HepG2 (cell line): Measurements from ENCODE around the gene RIT2. TPM values are rescaled to one million over a fixed set of nuclear protein-coding genes. Genes with fewer than 3 reads are reported as not detected.

Source experiments
- ATAC-seq: fragments of 200-7000 bp; cut with Tn5 transposase; 3 replicates; pipeline ENCODE4 v1.9.1; 2020; ENCODE audit warnings: mild to moderate bottlenecking, moderate library complexity
- BruUV-seq: library from RNA; stranded (reverse); fragments of 400-500 nt; replicated peaks from 2 replicates; lab custom pipeline; 2021; lab: Mats Ljungman, UMichigan
- CTCF ChIA-PET: fragments of 300-600 bp; formaldehyde crosslinking; extraction: SDS; loops from one replicate; lab custom pipeline; 2021; ENCODE audit warnings: low total read pairs, inconsistent platforms, low intra/inter-chr PET ratio; lab: Yijun Ruan, JAX
- POLR2A ChIA-PET: fragments of 350-600 bp; sonication (Branson Sonifier 250); formaldehyde crosslinking; loops from one replicate; lab custom pipeline; 2020; ENCODE audit warnings: antibody characterized with exemption, inconsistent platforms; lab: Yijun Ruan, JAX
- DNase-seq: peaks from one replicate; pipeline ENCODE4 v3.0.0-alpha.2; 2015; ENCODE audit warnings: low spot score
- FAIRE-seq: peaks from 3 replicates; lab custom pipeline; 2011; peaks lifted over from hg19 to GRCh38; lab: Jason Lieb, UNC
- H2AFZ ChIP-seq: one replicate; pipeline ENCODE4 v1.6.1; 2011; ENCODE audit warnings: low read length, inconsistent platforms
- H3K27ac ChIP-seq: fragments of 300-600 bp; 3 replicates; pipeline ENCODE4 v1.8.0; 2011; ENCODE audit warnings: mixed run types, mild to moderate bottlenecking, mixed read lengths, low read length, inconsistent platforms; ENCODE audit not compliant: insufficient read depth; ENCODE audit errors: extremely low read length
- H3K27me3 ChIP-seq, 2 experiments: fragments of 200-600 bp in 1 of 2; 2 replicates in 1 of 2; 3 replicates in 1 of 2; pipeline versions ENCODE4 v1.6.0 to v1.8.0; 2011; ENCODE audit warnings: low read length in 2 of 2, mild to moderate bottlenecking in 2 of 2, moderate library complexity in 2 of 2, inconsistent platforms in 1 of 2; ENCODE audit not compliant: insufficient read depth in 2 of 2, control insufficient read depth in 1 of 2
- H3K36me3 ChIP-seq, 2 experiments: fragments of 200-600 bp in 1 of 2; replicated peaks in 1 of 2; 2 replicates in 1 of 2; 3 replicates in 1 of 2; pipeline versions ENCODE4 v1.5.1 to v1.8.0; 2011; ENCODE audit warnings: low read length in 2 of 2, inconsistent platforms in 1 of 2; ENCODE audit not compliant: insufficient read depth in 2 of 2, control insufficient read depth in 1 of 2
- H3K4me1 ChIP-seq: 2 replicates; pipeline ENCODE4 v1.5.1; 2012; ENCODE audit warnings: low read length, inconsistent platforms; ENCODE audit not compliant: insufficient read depth
- H3K4me2 ChIP-seq: 2 replicates; pipeline ENCODE4 v1.6.0; 2011; ENCODE audit warnings: low read depth, low read length, inconsistent platforms
- H3K4me3 ChIP-seq, 3 experiments: fragments of 200-600 bp in 1 of 3; sonication (generic), shearing (Covaris generic) in 1 of 3; replicated peaks in 1 of 3; 2 replicates each; pipeline ENCODE4 v1.5.1; 2011 to 2016; ENCODE audit warnings: low read length in 3 of 3, inconsistent platforms in 2 of 3, low read depth in 2 of 3, mild to moderate bottlenecking in 2 of 3, control low read depth in 1 of 3, mixed read lengths in 1 of 3; ENCODE audit not compliant: insufficient read depth in 1 of 3
- H3K79me2 ChIP-seq: one replicate; pipeline ENCODE4 v1.6.1; 2011; ENCODE audit warnings: low read length, inconsistent platforms; ENCODE audit not compliant: insufficient read depth
- H3K9ac ChIP-seq: 2 replicates; pipeline ENCODE4 v1.6.0; 2011; ENCODE audit warnings: mild to moderate bottlenecking, low read depth, low read length, inconsistent platforms; ENCODE audit not compliant: insufficient read depth
- H3K9me3 ChIP-seq: 2 replicates; pipeline ENCODE4 v1.5.1; 2012; ENCODE audit warnings: mild to moderate bottlenecking, low read length
- H4K20me1 ChIP-seq: 2 replicates; pipeline ENCODE4 v1.6.0; 2011; ENCODE audit warnings: inconsistent platforms, mild to moderate bottlenecking, low read length, moderate library complexity; ENCODE audit not compliant: insufficient read depth
- ATF7 ChIP-seq, 2 experiments: fragments of 450-650 bp in 1 of 2; sonication (generic) in 1 of 2; formaldehyde crosslinking in 1 of 2; IDR thresholded peaks; 2 replicates each; pipeline versions ENCODE4 v1.4.0 to v1.6.1; 2016 to 2020; ENCODE audit warnings: antibody characterized with exemption in 1 of 2, mild to moderate bottlenecking in 1 of 2, missing genetic modification reagents in 1 of 2
- ATRX ChIP-seq: sonication (generic); formaldehyde crosslinking; IDR thresholded peaks from 2 replicates; pipeline ENCODE4 v1.4.0; 2020; ENCODE audit warnings: missing genetic modification reagents, borderline replicate concordance
- CREB1 ChIP-seq, 2 experiments: fragments of 450-650 bp in 1 of 2; IDR thresholded peaks; 2 replicates each; pipeline ENCODE4 v1.6.1; 2016 to 2017; ENCODE audit warnings: control low read depth in 1 of 2, mild to moderate bottlenecking in 1 of 2, missing compliant biosample characterization in 1 of 2, missing genetic modification characterization in 1 of 2
- GABPA ChIP-seq, 2 experiments: IDR thresholded peaks; 2 replicates each; pipeline ENCODE4 v1.6.1; 2011 to 2016; ENCODE audit warnings: low read depth in 2 of 2, low read length in 1 of 2, missing biosample characterization in 1 of 2, missing genetic modification characterization in 1 of 2
- JDP2 ChIP-seq: sonication (generic); formaldehyde crosslinking; IDR thresholded peaks from 2 replicates; pipeline ENCODE4 v1.8.1; 2022; ENCODE audit warnings: missing genetic modification reagents, borderline replicate concordance
- RXRA ChIP-seq: sonication (generic); formaldehyde crosslinking; IDR thresholded peaks from 2 replicates; pipeline ENCODE4 v1.5.1; 2020; ENCODE audit warnings: missing genetic modification reagents
- ZFP62 ChIP-seq: sonication (generic); formaldehyde crosslinking; IDR thresholded peaks from 2 replicates; pipeline ENCODE4 v1.4.0; 2020; ENCODE audit warnings: missing genetic modification reagents
- ZNF256 ChIP-seq: sonication (generic); formaldehyde crosslinking; conservative IDR thresholded peaks from 2 replicates; pipeline ENCODE4 v1.4.0; 2020; ENCODE audit warnings: missing genetic modification reagents
- WGBS: methylation state at CpG from one replicate; pipeline ENCODE4 v1.1.6; 2017; ENCODE audit warnings: low lambda C conversion rate; 5-methylcytosine and 5-hydroxymethylcytosine counted together
- in situ Hi-C: cut with HindIII; loops from 2 replicates; pipeline ENCODE4 v1.10.0; 2017; ENCODE audit warnings: low pct_unique_long_range_greater_than_20kb; ENCODE audit not compliant: extremely low pct_ligation_motif_present
- intact Hi-C: fragments of 100-400 bp; cut with micrococcal nuclease; formaldehyde crosslinking; loops from one replicate; pipeline ENCODE4 v1.10.0; 2022; ENCODE audit not compliant: unreplicated experiment
- polyA plus RNA-seq, 8 experiments: library from polyadenylated mRNA; depleted of rRNA in 3 of 8; stranded (reverse) in 7 of 8; unstranded in 1 of 8; fragments of >200 nt; fragmentation: Illumina TruSeq in 4 of 8; extraction: Trizol in 4 of 8; gene quantifications; 2 replicates each; pipeline versions ENCODE4 v1.2.1 to v1.2.3, GENCODE V29; 2011 to 2016; ENCODE audit warnings: low read depth in 4 of 8, missing spikeins in 1 of 8, mixed read lengths in 1 of 8; ENCODE audit not compliant: insufficient read depth in 1 of 8
- total RNA-seq, 5 experiments: library from RNA; depleted of rRNA; stranded (reverse); fragments of >200 nt; fragmentation: Illumina TruSeq; extraction: Trizol; gene quantifications; 2 replicates each; pipeline ENCODE4 v1.2.3, GENCODE V29; 2016; ENCODE audit warnings: low read depth in 1 of 5

Gene RIT2
- total and polyA plus RNA-seq, 2 of the 13 experiments (the other 11 are each of a cell fraction or from before 2014, with no cell fraction given): not detected

GRCh38 chr18:42915299-42915698, 200.2 kb downstream of the RIT2 start (continued):
- no peak for TF ChIP-seq JDP2

- no peak overlapping the region for H2AFZ ChIP-seq
- ATAC-seq: no peak
- BruUV-seq: no TSS peak
- FAIRE-seq: no peak
- 0% methylated on average over 1 of the region's 1 CpG for WGBS
- H3K36me3 ChIP-seq: no peaks in the 10 kb centered on the region
- no peaks in the 10 kb centered on the region for H3K4me1 ChIP-seq
- DNase-seq: no peak
- H3K4me3 ChIP-seq: no peak overlapping the region
- H3K4me2 ChIP-seq: no peak overlapping the region
- no peaks in the 10 kb centered on the region for H3K9me3 ChIP-seq
- no peaks in the 10 kb centered on the region for H3K79me2 ChIP-seq
- no peak overlapping the region for H3K27ac ChIP-seq
- POLR2A ChIA-PET: no interaction called here
- no peak for TF ChIP-seq GABPA (IDR thresholded peaks at IDR 0.05; ENCODE audit: low read depth, low read length)
- no peak for TF ChIP-seq GABPA (CRISPR knock-in tag; IDR thresholded peaks at IDR 0.05; ENCODE audit: low read depth)
- TF ChIP-seq RXRA (CRISPR knock-in tag): no peak
- no peak for TF ChIP-seq ZFP62 (CRISPR knock-in tag)
- TF ChIP-seq, all 625 proteins: peak for 0
- Histone ChIP-seq H4K20me1 (no peaks in the 10 kb centered on the region), H3K9ac (no peak overlapping the region), H3K27me3 (no peaks in the 10 kb centered on the region)
- in situ Hi-C loops (no loop called here), intact Hi-C loops (no loop called here)
- CTCF ChIA-PET: no interaction called here
These were observed 201.0 kb downstream of the RIT2 start for GRCh38 chr18:42914476-42914875.

GRCh38 chr18:42909095-42909494, 206.4 kb downstream of the RIT2 start:
- Histone ChIP-seq H3K9ac (no peak overlapping the region), H2AFZ (no peak overlapping the region), H3K4me3 (no peak overlapping the region), H3K79me2 (no peaks in the 10 kb centered on the region), H3K4me2 (no peak overlapping the region), H3K36me3 (no peaks in the 10 kb centered on the region), H3K9me3 (no peaks in the 10 kb centered on the region), H3K27me3 (no peaks in the 10 kb centered on the region), H3K27ac (no peak overlapping the region), H4K20me1 (no peaks in the 10 kb centered on the region), H3K4me1 (no peaks in the 10 kb centered on the region)
- intact Hi-C loops (no loop called here), in situ Hi-C loops (no loop called here)
- ChIA-PET CTCF (no interaction called here), POLR2A (no interaction called here)
- 5% methylated on average over 3 of the region's 3 CpGs for WGBS
- DNase-seq: no peak
- TF ChIP-seq ATRX (CRISPR knock-in tag): no peak
- peak; percentile 56 for TF ChIP-seq CREB1 (IDR thresholded peaks at IDR 0.05)
- TF ChIP-seq CREB1 (CRISPR knock-in tag; IDR thresholded peaks at IDR 0.05): no peak
- no peak for TF ChIP-seq ZNF256
- peak; percentile 92 for TF ChIP-seq ATF7 (IDR thresholded peaks at IDR 0.05)
- no peak for TF ChIP-seq ATF7 (CRISPR knock-in tag; IDR thresholded peaks at IDR 0.05)
- no peak for FAIRE-seq
- BruUV-seq: no TSS peak
- no peak for ATAC-seq
